Left ventricle myocardium superior (tissue), 1 donor: ENCODE data around the gene SBDS. TPM values are rescaled to one million over a fixed set of nuclear protein-coding genes. Genes with fewer than 3 reads are reported as not detected.

ENCODE experiments used
- ATAC-seq: fragments of 200-7000 bp; cut with Tn5 transposase; one replicate; pipeline ENCODE4 v1.9.1; 2020; ENCODE audit warnings: mild to moderate bottlenecking, moderate library complexity
- DNase-seq: peaks from one replicate; pipeline ENCODE4 v3.0.0-alpha.2; 2020
- intact Hi-C: fragments of 100-400 bp; cut with micrococcal nuclease; formaldehyde crosslinking; loops from one replicate; pipeline ENCODE4 v1.11.0; 2022
- total RNA-seq: library from RNA; stranded (reverse); fragmentation: NEBNext Ultra II Directional; extraction: Animal tissue kit (Norgen Biotek cat#: 25700); gene quantifications from one replicate; pipeline ENCODE4 v1.2.1, GENCODE V29; 2021
- donor health status: DM: no; HTN: yes; CAD: no; lungs with severe emphysema.

SBDS gene
- total RNA-seq, 1 donor from 2014 or later, result 208 TPM

DNA sequence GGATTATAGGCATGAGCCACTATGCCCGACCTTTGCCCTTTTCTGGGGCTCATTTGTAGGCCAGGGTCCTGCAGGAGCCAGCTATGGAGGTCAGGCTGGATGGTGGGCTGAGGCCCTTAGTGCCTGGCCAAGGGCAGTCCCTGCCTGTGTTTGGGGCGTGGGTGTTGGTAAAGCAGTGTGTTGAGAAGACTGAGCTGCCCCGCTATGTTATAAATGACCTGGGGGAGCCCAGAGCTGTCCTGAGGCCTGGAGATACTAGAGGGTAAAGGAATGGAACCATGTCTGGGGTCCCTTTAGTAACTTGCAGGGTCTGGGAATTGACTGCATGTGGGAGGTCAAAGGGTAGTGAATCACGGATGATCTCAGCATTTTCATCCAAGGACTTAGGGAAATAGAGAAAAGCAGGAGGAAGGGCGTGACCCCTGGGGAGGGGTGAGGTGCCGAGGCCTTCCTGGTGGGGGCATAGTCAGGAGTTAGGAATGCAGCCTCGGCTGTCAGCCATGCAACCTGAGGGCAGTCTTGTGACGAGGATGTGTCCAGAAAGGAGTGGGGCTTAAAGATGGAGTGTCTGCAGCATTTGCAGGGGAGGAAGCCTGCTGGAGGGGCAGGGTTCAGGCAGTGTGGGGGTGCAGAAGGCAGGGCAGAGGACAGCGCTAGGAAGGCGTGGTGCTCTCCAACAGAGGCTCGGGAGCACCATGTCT, 42.9 kb downstream of the SBDS start:
- intact Hi-C loops, result no loop called here
- ATAC-seq, result no peak

DNA sequence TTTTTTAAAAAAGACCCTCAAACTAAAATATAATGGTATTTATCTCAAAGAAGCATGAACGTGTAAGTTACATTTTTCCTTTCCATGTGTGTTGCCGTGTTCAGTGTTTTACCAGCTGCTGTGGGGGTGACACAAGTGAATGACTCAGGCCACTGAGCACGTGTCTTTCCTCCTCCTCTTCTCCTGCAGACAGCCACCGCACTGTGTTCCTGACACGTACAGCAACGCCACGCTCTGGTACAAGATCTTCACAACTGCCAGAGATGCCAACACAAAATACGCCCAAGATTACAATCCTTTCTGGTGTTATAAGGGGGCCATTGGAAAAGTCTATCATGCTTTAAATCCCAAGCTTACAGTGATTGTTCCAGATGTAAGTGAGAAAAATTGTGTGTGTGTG, 44.6 kb downstream of the SBDS start:
- intact Hi-C loops, result no loop called here
- ATAC-seq (no peak), DNase-seq (no peak)

More for the DNA sequence above, 42.9 kb downstream of the SBDS start:
- no peak for DNase-seq

DNA sequence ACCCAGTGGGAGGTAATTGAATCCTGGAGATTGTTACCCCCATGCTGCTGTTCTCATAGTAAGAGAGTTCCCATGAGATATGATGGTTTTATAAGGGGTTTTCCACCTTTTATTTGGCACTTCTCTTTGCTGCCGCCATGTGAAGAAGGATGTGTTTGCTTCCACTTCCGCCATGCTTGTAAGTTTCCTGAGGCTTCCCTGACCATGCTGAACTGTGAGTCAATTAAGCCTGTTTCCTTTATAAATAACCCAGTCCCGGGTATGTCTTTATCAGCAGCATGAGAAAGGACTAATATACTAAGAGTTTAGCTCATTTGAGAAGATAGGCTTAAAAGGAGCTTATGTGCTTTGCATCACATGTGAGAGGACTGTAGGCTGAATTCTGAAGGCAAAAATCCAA, 45.1 kb downstream of the SBDS start:
- intact Hi-C loops, result no loop called here
- DNase-seq (no peak), ATAC-seq (no peak)

DNA sequence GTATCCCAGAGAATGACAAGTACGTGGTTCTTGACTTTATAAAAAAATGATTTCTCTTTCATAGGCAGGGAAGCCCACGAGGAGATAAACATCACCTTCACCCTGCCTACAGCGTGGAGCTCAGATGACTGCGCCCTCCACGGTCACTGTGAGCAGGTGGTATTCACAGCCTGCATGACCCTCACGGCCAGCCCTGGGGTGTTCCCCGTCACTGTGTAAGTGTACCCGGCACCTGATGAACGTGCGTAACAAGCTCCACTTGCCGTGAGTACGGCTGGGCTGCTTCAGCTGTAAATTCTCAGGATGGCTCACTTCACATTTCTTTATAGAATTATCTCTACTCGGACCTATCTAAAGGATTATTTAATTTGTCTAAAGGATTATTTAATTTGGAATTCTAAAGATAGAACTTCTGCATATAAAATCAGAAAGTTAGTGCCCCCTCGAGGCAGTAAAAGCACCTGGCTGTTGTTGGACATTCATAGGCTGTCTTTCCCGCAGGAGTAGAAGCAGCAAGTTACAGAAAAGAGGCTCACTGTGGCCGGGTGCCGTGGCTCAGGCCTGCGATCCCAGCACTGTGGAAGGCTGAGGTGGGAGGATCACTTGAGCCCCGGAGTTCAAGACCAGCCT, 46.8 kb downstream of the SBDS start:
- no peak for DNase-seq
- no peak for ATAC-seq
- intact Hi-C loops, result no loop called here

DNA sequence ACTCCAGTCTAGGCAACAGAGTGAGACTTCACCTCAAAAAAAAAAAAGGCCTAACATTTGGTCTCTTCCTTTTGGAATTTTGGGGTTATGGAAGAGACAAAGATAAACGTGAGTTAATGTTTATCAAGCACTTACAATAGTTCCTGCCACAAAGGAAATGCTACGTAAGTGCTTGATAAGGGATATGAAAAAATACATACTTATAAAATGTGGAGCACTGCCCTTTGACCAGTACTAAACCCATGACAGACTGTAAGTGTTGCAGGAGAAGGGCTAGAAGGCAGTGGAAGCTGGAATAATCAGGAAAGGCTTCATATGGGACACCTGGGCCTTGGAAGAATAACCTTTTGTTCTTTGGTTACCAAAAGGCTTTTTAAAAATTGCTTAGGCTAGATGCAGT, 48.8 kb downstream of the SBDS start:
- ATAC-seq, result no peak
- no peak for DNase-seq
- intact Hi-C loops, result no loop called here

DNA sequence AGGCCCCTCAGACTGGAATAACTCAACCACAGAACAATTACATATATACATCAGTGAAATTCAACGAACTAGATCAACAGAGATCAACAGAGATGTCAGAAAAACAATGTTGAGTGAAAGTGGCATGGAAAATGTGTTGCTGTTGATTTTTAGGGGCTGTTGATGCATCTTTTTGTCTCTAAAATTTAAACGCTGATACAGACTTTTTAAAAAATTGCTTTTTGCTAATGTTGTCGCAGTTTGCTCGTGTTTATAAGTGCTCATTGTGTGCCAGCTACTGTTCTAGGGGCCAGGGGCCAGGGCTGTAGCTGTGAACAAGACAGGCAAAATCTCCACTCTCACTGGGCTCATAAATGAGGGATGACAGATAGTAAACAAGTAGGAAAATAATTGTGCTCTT, 56.1 kb downstream of the SBDS start:
- DNase-seq, result no peak
- no peak for ATAC-seq
- intact Hi-C loops, result no loop called here

- DNase-seq (no peak), ATAC-seq (no peak)
- intact Hi-C loops, result no loop called here
Observed at GRCh38 chr7:66937940-66938339, 57.4 kb downstream of the SBDS start.

Other genes starting within 250 kb of the SBDS start
- gene TMEM248, start 74.4 kb downstream of the SBDS start, total RNA-seq, result 37.5 TPM
- 12.8 TPM for gene TYW1, start 1.2 kb upstream of the SBDS start, total RNA-seq